Thyroid gland (tissue), 4 donors: ENCODE results near the gene SAP30BP. TPM values are rescaled to one million over a fixed set of nuclear protein-coding genes. Genes with fewer than 3 reads are reported as not detected.
A peak's percentile ranks its signal among the peaks of the same experiment; 100 is the strongest.

Experiments used
- DNase-seq, 2 donors: peaks; one replicate each; pipeline ENCODE4 v3.0.0-alpha.2; 2019
- H3K27ac ChIP-seq, 3 donors: fragments of 200-600 bp; sonication (generic); 1 replicate in 2 of 3; 2 replicates in 1 of 3; pipeline ENCODE4 v1.5.1; 2016 to 2019; ENCODE audit warnings: mild to moderate bottlenecking in 1 of 3, moderate library complexity in 1 of 3
- H3K27me3 ChIP-seq: fragments of 200-600 bp; sonication (generic); one replicate; pipeline ENCODE4 v1.5.1; 2019
- H3K36me3 ChIP-seq, 2 donors: fragments of 200-600 bp; sonication (generic); one replicate each; pipeline ENCODE4 v1.5.1; 2016 to 2019
- H3K4me1 ChIP-seq, 2 donors: fragments of 200-600 bp; sonication (generic); one replicate each; pipeline ENCODE4 v1.5.1; 2017 to 2019
- H3K4me3 ChIP-seq, 3 donors: fragments of 200-600 bp; sonication (generic); replicated peaks in 1 of 3; 1 replicate in 2 of 3; 2 replicates in 1 of 3; pipeline ENCODE4 v1.5.1; 2016; ENCODE audit warnings: mild to moderate bottlenecking in 1 of 3
- H3K9me3 ChIP-seq: fragments of 200-600 bp; sonication (generic); one replicate; pipeline ENCODE4 v1.5.1; 2017
- POLR2A ChIP-seq, 2 donors: fragments of 450-650 bp; IDR thresholded peaks; one replicate each; pipeline ENCODE4 v1.6.1; 2017; ENCODE audit warnings: antibody characterized with exemption in 2 of 2, mild to moderate bottlenecking in 2 of 2, moderate library complexity in 1 of 2
- WGBS, 2 donors: methylation state at CpG; one replicate each; pipeline ENCODE4 v1.1.5; 2017; 5-methylcytosine and 5-hydroxymethylcytosine counted together
- intact Hi-C: fragments of 100-400 bp; cut with DNase I; formaldehyde crosslinking; loops from one replicate; pipeline ENCODE4 v1.15.1; 2023
- total RNA-seq, 4 donors: library from RNA; depleted of rRNA; stranded (reverse); fragments of >200 nt; gene quantifications; one replicate each; pipeline ENCODE4 v1.2.3, GENCODE V29; 2016
- TF ChIP-seq, protein P1 (sequence below), 6 experiments: fragments of 200-600 bp in 3 of 6; fragments of 450-650 bp in 3 of 6; sonication (generic) in 3 of 6; IDR thresholded peaks; one replicate each; pipeline ENCODE4 v1.5.1; 2016 to 2019; ENCODE audit warnings: antibody characterized with exemption in 6 of 6, mild to moderate bottlenecking in 2 of 6, inconsistent platforms in 1 of 6, moderate library complexity in 1 of 6

The SAP30BP gene
- total RNA-seq, 4 donors from 2014 or later, result 52.5 to 83.6 (median 72.7) TPM

GRCh38 chr17:75622771-75623273 lies 44.3 kb upstream of the SAP30BP start:
- WGBS, 2 donors, result 88 to 91% methylated on average over 15 of the region's 15 CpGs
- Histone ChIP-seq H3K27ac (no peak overlapping the region), H3K27me3 (no peaks in the 10 kb centered on the region), H3K4me1 (no peaks in the 10 kb centered on the region), H3K36me3 (peaks cover 37 to 39% of the 10 kb centered on the region in 2 donors), H3K9me3 (no peaks in the 10 kb centered on the region), H3K4me3 (no peak overlapping the region)
- DNase-seq, result no peak
- TF ChIP-seq, protein P1, sequence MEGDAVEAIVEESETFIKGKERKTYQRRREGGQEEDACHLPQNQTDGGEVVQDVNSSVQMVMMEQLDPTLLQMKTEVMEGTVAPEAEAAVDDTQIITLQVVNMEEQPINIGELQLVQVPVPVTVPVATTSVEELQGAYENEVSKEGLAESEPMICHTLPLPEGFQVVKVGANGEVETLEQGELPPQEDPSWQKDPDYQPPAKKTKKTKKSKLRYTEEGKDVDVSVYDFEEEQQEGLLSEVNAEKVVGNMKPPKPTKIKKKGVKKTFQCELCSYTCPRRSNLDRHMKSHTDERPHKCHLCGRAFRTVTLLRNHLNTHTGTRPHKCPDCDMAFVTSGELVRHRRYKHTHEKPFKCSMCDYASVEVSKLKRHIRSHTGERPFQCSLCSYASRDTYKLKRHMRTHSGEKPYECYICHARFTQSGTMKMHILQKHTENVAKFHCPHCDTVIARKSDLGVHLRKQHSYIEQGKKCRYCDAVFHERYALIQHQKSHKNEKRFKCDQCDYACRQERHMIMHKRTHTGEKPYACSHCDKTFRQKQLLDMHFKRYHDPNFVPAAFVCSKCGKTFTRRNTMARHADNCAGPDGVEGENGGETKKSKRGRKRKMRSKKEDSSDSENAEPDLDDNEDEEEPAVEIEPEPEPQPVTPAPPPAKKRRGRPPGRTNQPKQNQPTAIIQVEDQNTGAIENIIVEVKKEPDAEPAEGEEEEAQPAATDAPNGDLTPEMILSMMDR (IDR thresholded peaks at IDR 0.05), result no peak
- no peak for TF ChIP-seq POLR2A (IDR thresholded peaks at IDR 0.05)
- intact Hi-C loops, result no loop called here

DNA sequence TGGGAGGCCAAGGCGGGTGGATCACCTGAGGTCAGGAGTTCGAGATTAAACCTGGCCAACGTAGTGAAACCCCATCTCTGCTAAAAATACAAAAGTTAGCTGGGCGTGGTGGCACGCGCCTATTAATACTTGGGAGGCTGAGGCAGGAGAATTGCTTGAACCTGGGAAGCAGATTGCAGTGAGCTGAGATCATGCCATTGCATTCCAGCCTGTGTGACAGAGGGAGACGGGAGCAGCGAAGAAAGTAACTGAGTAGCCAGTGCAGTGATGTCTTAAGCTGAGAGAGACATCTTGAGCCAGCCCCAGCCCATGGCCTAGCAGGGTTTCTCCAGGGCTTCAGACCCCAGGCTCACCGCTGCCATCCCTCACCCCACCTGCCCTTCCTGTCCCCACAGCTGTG lies 43.8 kb upstream of the SAP30BP start:
- H3K4me3 ChIP-seq, result no peak overlapping the region
- H3K9me3 ChIP-seq, result no peaks in the 10 kb centered on the region
- DNase-seq, result no peak
- TF ChIP-seq POLR2A (IDR thresholded peaks at IDR 0.05), result no peak
- TF ChIP-seq, protein P1 (IDR thresholded peaks at IDR 0.05), result no peak
- intact Hi-C loops, result no loop called here
- 89 to 93% methylated on average over 8 to 9 of the region's 9 CpGs for whole genome bisulfite sequencing, 2 donors
- no peaks in the 10 kb centered on the region for H3K4me1 ChIP-seq
- no peak overlapping the region for H3K27ac ChIP-seq
- H3K27me3 ChIP-seq, result no peaks in the 10 kb centered on the region
- H3K36me3 ChIP-seq, result peaks cover 33 to 35% of the 10 kb centered on the region in 2 donors

DNA sequence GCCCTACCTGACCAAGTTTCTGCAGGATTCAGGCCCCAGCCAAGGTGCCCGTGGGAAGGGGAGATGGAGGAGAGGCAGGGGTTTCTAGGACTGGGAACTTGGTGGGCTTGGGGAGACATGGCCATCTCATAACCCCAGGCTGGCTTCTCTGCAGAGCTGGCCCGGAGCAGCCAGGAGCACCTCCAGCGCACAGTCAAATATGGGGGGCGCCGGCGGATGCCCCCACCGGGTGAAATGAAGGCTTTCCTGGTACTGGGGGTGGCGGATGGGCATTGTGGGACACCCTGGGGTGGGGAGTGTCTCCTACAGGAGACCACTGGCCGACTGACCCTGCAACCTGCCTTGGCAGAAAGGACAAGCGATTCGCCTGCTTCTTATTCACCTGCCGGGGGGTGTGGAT lies 43.1 kb upstream of the SAP30BP start:
- Histone ChIP-seq H3K27me3 (no peaks in the 10 kb centered on the region), H3K27ac (no peak overlapping the region), H3K4me1 (no peaks in the 10 kb centered on the region), H3K4me3 (no peak overlapping the region), H3K36me3 (peaks cover 27 to 40% of the 10 kb centered on the region in 2 donors), H3K9me3 (no peaks in the 10 kb centered on the region)
- intact Hi-C loops, result no loop called here
- no peak for DNase-seq
- 92 to 94% methylated on average over 6 to 10 of the region's 12 CpGs for WGBS, 2 donors
- TF ChIP-seq, protein P1 (IDR thresholded peaks at IDR 0.05), result no peak
- no peak for TF ChIP-seq POLR2A (IDR thresholded peaks at IDR 0.05)

- H3K27ac ChIP-seq, result no peak overlapping the region
- no peaks in the 10 kb centered on the region for H3K4me1 ChIP-seq
- no peaks in the 10 kb centered on the region for H3K27me3 ChIP-seq
- 94 to 98% methylated on average over 9 to 12 of the region's 23 CpGs for WGBS, 2 donors
- no peak for DNase-seq
- H3K4me3 ChIP-seq, result no peak overlapping the region
- H3K36me3 ChIP-seq, result peaks cover 27 to 33% of the 10 kb centered on the region in 2 donors
- TF ChIP-seq, protein P1 (IDR thresholded peaks at IDR 0.05), result no peak
- TF ChIP-seq POLR2A (IDR thresholded peaks at IDR 0.05), result no peak
- intact Hi-C loops, result no loop called here
- no peaks in the 10 kb centered on the region for H3K9me3 ChIP-seq
These were observed 42.3 kb upstream of the SAP30BP start for GRCh38 chr17:75624714-75625345.

DNA sequence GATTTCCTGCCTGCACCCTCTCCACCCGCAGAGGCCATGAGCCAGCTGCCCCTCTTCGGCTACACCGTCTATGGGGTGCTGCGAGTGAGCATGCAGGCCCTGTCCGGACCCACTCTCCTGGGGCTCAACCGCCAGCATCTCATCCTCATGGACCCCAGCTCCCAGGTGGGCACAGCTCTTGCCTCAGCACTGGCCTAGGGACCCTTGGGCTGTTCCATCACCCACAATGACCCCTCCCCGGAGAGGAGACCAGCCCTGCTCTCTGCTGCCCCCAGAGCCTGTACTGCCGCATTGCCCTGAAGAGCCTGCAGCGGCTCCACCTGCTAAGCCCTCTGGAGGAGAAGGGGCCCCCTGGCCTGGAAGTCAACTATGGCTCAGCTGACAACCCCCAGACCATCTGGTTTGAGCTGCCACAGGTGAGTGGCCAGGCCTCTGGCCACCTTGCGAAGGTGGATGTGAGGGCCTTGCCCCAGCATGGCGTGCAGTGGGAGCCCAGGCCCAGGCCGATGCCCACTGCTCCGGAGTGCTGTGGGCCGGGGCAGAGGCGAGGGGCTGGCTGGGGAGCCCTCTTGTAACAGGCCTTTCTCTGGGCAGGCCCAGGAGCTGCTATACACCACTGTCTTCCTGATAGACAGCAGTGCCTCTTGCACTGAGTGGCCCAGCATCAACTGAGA lies 41.2 kb upstream of the SAP30BP start:
- Histone ChIP-seq H3K36me3 (peaks cover 29 to 35% of the 10 kb centered on the region in 2 donors), H3K4me3 (no peak overlapping the region), H3K27ac (no peak overlapping the region), H3K4me1 (no peaks in the 10 kb centered on the region), H3K27me3 (no peaks in the 10 kb centered on the region), H3K9me3 (no peaks in the 10 kb centered on the region)
- intact Hi-C loops, result no loop called here
- no peak for TF ChIP-seq POLR2A (IDR thresholded peaks at IDR 0.05)
- TF ChIP-seq, protein P1 (IDR thresholded peaks at IDR 0.05), result peak in 4 of 6 experiments; percentile 18 to 38 (median 21)
- DNase-seq, result no peak
- WGBS, 2 donors, result 92 to 100% methylated on average over 1 to 8 of the region's 15 CpGs
